GM03348 (cell line): Measurements from ENCODE around the gene PPM1H.

Experiments used
- DNase-seq: peaks from one replicate; pipeline ENCODE4 v3.0.0; 2012; ENCODE audit warnings: low spot score

PPM1H gene

GRCh38 chr12:62647586-62647985 lies 287.4 kb downstream of the PPM1H start:
- peak; percentile 44 for DNase-seq

GRCh38 chr12:62646566-62646965 lies 288.4 kb downstream of the PPM1H start:
- no peak for DNase-seq

GRCh38 chr12:62643486-62643885 lies 291.5 kb downstream of the PPM1H start:
- no peak for DNase-seq

- DNase-seq = no peak
These were observed 292.5 kb downstream of the PPM1H start for GRCh38 chr12:62642486-62642885.

- peak; percentile 48 for DNase-seq
These were observed 294.0 kb downstream of the PPM1H start for GRCh38 chr12:62640910-62641448.

- DNase-seq = no peak
These were observed 297.3 kb downstream of the PPM1H start for GRCh38 chr12:62637679-62638078.

- no peak for DNase-seq
These were observed 299.3 kb downstream of the PPM1H start for GRCh38 chr12:62635649-62636048.

- peak; percentile 86 for DNase-seq
These were observed 302.5 kb downstream of the PPM1H start for GRCh38 chr12:62632411-62632918.

GRCh38 chr12:62631471-62632410 lies 303.2 kb downstream of the PPM1H start:
- DNase-seq = peak; percentile 92

- DNase-seq = no peak
These were observed 304.8 kb downstream of the PPM1H start for GRCh38 chr12:62629971-62630739.

- DNase-seq = no peak
These were observed 305.5 kb downstream of the PPM1H start for GRCh38 chr12:62629413-62629812.

- no peak for DNase-seq
These were observed 307.8 kb downstream of the PPM1H start for GRCh38 chr12:62627181-62627580.

GRCh38 chr12:62625228-62625627 lies 309.7 kb downstream of the PPM1H start:
- DNase-seq = peak; percentile 36

GRCh38 chr12:62622177-62622576 lies 312.8 kb downstream of the PPM1H start:
- no peak for DNase-seq

GRCh38 chr12:62621101-62621638 lies 313.8 kb downstream of the PPM1H start:
- DNase-seq = no peak

GRCh38 chr12:62618930-62619329 lies 316.0 kb downstream of the PPM1H start:
- no peak for DNase-seq

- DNase-seq = no peak
These were observed 316.6 kb downstream of the PPM1H start for GRCh38 chr12:62618319-62618718.

- no peak for DNase-seq
These were observed 321.9 kb downstream of the PPM1H start for GRCh38 chr12:62613081-62613480.

- DNase-seq = no peak
These were observed 328.3 kb downstream of the PPM1H start for GRCh38 chr12:62606654-62607053.

- no peak for DNase-seq
These were observed 329.0 kb downstream of the PPM1H start for GRCh38 chr12:62605981-62606380.

GRCh38 chr12:62604871-62605270 lies 330.1 kb downstream of the PPM1H start:
- DNase-seq = peak; percentile 39

- no peak for DNase-seq
These were observed 330.6 kb downstream of the PPM1H start for GRCh38 chr12:62604373-62604772.

GRCh38 chr12:62603811-62604098 lies 331.2 kb downstream of the PPM1H start:
- no peak for DNase-seq
